Measurements from ENCODE around the gene RYR2. TPM values are rescaled to one million over a fixed set of nuclear protein-coding genes. Genes with fewer than 3 reads are reported as not detected.

RYR2 gene
- total RNA-seq, 1 donor from 2014 or later = 47.0 TPM

GRCh38 chr1:237868817-237869600, 827.0 kb downstream of the RYR2 start:
- DNase-seq = no peak
- peaks cover 9% of the 10 kb centered on the region for H3K4me1 Mint-ChIP-seq (ENCODE audit: low read depth, unreplicated experiment)
- no peak overlapping the region for H3K4me3 Mint-ChIP-seq (ENCODE audit: unreplicated experiment)
- peaks cover 6% of the 10 kb centered on the region for H3K27me3 Mint-ChIP-seq (ENCODE audit: unreplicated experiment)
- H3K27ac Mint-ChIP-seq (ENCODE audit: unreplicated experiment) = no peak overlapping the region
- no peaks in the 10 kb centered on the region for H3K36me3 Mint-ChIP-seq (ENCODE audit: unreplicated experiment)
- H3K9me3 Mint-ChIP-seq (ENCODE audit: unreplicated experiment) = peaks cover 5% of the 10 kb centered on the region
- no peak for TF ChIP-seq CTCF (IDR thresholded peaks at IDR 0.05; ENCODE audit: partially characterized antibody, unreplicated experiment)

GRCh38 chr1:237873487-237874211, 831.7 kb downstream of the RYR2 start:
- Mint-ChIP-seq H3K36me3 (ENCODE audit: unreplicated experiment) (no peaks in the 10 kb centered on the region), H3K27me3 (ENCODE audit: unreplicated experiment) (peaks cover 5% of the 10 kb centered on the region), H3K9me3 (ENCODE audit: unreplicated experiment) (peaks cover 5% of the 10 kb centered on the region), H3K4me1 (ENCODE audit: low read depth, unreplicated experiment) (peaks cover 9% of the 10 kb centered on the region), H3K27ac (ENCODE audit: unreplicated experiment) (no peak overlapping the region), H3K4me3 (ENCODE audit: unreplicated experiment) (no peak overlapping the region)
- no peak for TF ChIP-seq CTCF (IDR thresholded peaks at IDR 0.05; ENCODE audit: partially characterized antibody, unreplicated experiment)
- no peak for DNase-seq

- Mint-ChIP-seq H3K27me3 (ENCODE audit: unreplicated experiment) (peaks cover 5% of the 10 kb centered on the region), H3K9me3 (ENCODE audit: unreplicated experiment) (peaks cover 5% of the 10 kb centered on the region)
- no peak for DNase-seq
Observed at GRCh38 chr1:237875291-237875690, 833.3 kb downstream of the RYR2 start.

GRCh38 chr1:237877631-237878030, 835.6 kb downstream of the RYR2 start:
- Mint-ChIP-seq H3K4me1 (ENCODE audit: low read depth, unreplicated experiment) (no peaks in the 10 kb centered on the region), H3K27ac (ENCODE audit: unreplicated experiment) (no peak overlapping the region), H3K36me3 (ENCODE audit: unreplicated experiment) (no peaks in the 10 kb centered on the region), H3K27me3 (ENCODE audit: unreplicated experiment) (peaks cover 3% of the 10 kb centered on the region), H3K9me3 (ENCODE audit: unreplicated experiment) (no peaks in the 10 kb centered on the region), H3K4me3 (ENCODE audit: unreplicated experiment) (no peak overlapping the region)
- no peak for DNase-seq
- no peak for TF ChIP-seq CTCF (IDR thresholded peaks at IDR 0.05; ENCODE audit: partially characterized antibody, unreplicated experiment)

More at GRCh38 chr1:237875291-237875690, 833.3 kb downstream of the RYR2 start:
- H3K4me1 Mint-ChIP-seq (ENCODE audit: low read depth, unreplicated experiment) = peaks cover 7% of the 10 kb centered on the region
- TF ChIP-seq CTCF (IDR thresholded peaks at IDR 0.05; ENCODE audit: partially characterized antibody, unreplicated experiment) = no peak
- H3K36me3 Mint-ChIP-seq (ENCODE audit: unreplicated experiment) = no peaks in the 10 kb centered on the region
- H3K27ac Mint-ChIP-seq (ENCODE audit: unreplicated experiment) = no peak overlapping the region
- no peak overlapping the region for H3K4me3 Mint-ChIP-seq (ENCODE audit: unreplicated experiment)

GRCh38 chr1:237878406-237878805, 836.4 kb downstream of the RYR2 start:
- peaks cover 2% of the 10 kb centered on the region for H3K27me3 Mint-ChIP-seq (ENCODE audit: unreplicated experiment)
- no peaks in the 10 kb centered on the region for H3K4me1 Mint-ChIP-seq (ENCODE audit: low read depth, unreplicated experiment)
- H3K9me3 Mint-ChIP-seq (ENCODE audit: unreplicated experiment) = no peaks in the 10 kb centered on the region
- no peak for TF ChIP-seq CTCF (IDR thresholded peaks at IDR 0.05; ENCODE audit: partially characterized antibody, unreplicated experiment)
- H3K36me3 Mint-ChIP-seq (ENCODE audit: unreplicated experiment) = no peaks in the 10 kb centered on the region
- DNase-seq = no peak
- no peak overlapping the region for H3K4me3 Mint-ChIP-seq (ENCODE audit: unreplicated experiment)
- no peak overlapping the region for H3K27ac Mint-ChIP-seq (ENCODE audit: unreplicated experiment)
